ENCODE results near the gene RHOD. TPM values are rescaled to one million over a fixed set of nuclear protein-coding genes. Genes with fewer than 3 reads are reported as not detected.

The RHOD gene
- polyA plus RNA-seq, 1 donor from 2014 or later: not detected

DNA sequence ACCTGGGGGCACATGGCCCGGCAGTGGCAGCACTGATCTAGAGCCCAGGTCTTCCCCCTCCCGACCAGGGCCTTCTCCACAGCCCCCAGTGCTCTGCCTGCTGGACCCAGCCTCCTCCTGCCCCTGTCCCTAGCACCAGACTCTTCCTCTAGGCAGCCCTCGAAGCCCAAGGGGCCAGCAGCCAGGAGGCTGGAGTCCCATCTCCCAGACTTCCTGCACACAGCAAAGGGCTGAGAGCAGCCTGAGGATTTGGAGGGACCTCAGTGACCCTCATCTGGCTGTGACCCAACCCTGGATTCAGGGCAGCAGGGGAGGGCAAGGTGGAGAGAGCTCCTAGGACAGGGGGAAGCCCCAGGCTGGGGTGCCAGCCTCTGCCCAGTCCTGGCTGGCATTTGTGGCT, 3.0 kb downstream of the RHOD start:
- TF ChIP-seq MXI1 (conservative IDR thresholded peaks at IDR 0.05; ENCODE audit: poor library complexity, severe bottlenecking) (no peak), SMC3 (conservative IDR thresholded peaks at IDR 0.05; ENCODE audit: poor library complexity) (no peak)
- TF ChIP-seq, protein P1, sequence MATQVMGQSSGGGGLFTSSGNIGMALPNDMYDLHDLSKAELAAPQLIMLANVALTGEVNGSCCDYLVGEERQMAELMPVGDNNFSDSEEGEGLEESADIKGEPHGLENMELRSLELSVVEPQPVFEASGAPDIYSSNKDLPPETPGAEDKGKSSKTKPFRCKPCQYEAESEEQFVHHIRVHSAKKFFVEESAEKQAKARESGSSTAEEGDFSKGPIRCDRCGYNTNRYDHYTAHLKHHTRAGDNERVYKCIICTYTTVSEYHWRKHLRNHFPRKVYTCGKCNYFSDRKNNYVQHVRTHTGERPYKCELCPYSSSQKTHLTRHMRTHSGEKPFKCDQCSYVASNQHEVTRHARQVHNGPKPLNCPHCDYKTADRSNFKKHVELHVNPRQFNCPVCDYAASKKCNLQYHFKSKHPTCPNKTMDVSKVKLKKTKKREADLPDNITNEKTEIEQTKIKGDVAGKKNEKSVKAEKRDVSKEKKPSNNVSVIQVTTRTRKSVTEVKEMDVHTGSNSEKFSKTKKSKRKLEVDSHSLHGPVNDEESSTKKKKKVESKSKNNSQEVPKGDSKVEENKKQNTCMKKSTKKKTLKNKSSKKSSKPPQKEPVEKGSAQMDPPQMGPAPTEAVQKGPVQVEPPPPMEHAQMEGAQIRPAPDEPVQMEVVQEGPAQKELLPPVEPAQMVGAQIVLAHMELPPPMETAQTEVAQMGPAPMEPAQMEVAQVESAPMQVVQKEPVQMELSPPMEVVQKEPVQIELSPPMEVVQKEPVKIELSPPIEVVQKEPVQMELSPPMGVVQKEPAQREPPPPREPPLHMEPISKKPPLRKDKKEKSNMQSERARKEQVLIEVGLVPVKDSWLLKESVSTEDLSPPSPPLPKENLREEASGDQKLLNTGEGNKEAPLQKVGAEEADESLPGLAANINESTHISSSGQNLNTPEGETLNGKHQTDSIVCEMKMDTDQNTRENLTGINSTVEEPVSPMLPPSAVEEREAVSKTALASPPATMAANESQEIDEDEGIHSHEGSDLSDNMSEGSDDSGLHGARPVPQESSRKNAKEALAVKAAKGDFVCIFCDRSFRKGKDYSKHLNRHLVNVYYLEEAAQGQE (IDR thresholded peaks at IDR 0.05; ENCODE audit: borderline replicate concordance): no peak
- no peak overlapping the region for H2AFZ ChIP-seq (ENCODE audit: low read depth, low read length)
- no peaks in the 10 kb centered on the region for H3F3A ChIP-seq (ENCODE audit: insufficient read depth, low read length, poor library complexity, severe bottlenecking)
- no peak overlapping the region for H3K4me2 ChIP-seq (ENCODE audit: low read length)
- no peaks in the 10 kb centered on the region for H3K36me3 ChIP-seq (ENCODE audit: insufficient read depth, low read length)
- H3K27ac ChIP-seq (ENCODE audit: low read length): no peak overlapping the region
- peaks cover 14% of the 10 kb centered on the region for H3K27me3 ChIP-seq (ENCODE audit: insufficient read depth, low read depth, low read length)
- no peaks in the 10 kb centered on the region for H3K9me2 ChIP-seq (ENCODE audit: insufficient read depth, low read length)
- H4K20me1 ChIP-seq (ENCODE audit: insufficient read depth): no peaks in the 10 kb centered on the region
- H3K9ac ChIP-seq (ENCODE audit: low read length): no peak overlapping the region
- no peaks in the 10 kb centered on the region for H3K9me3 ChIP-seq (ENCODE audit: low read length)
- no peaks in the 10 kb centered on the region for H3K79me2 ChIP-seq (replicated peaks; ENCODE audit: insufficient read depth, low read length)
- H3K4me3 ChIP-seq (ENCODE audit: low read length): no peak overlapping the region

DNA sequence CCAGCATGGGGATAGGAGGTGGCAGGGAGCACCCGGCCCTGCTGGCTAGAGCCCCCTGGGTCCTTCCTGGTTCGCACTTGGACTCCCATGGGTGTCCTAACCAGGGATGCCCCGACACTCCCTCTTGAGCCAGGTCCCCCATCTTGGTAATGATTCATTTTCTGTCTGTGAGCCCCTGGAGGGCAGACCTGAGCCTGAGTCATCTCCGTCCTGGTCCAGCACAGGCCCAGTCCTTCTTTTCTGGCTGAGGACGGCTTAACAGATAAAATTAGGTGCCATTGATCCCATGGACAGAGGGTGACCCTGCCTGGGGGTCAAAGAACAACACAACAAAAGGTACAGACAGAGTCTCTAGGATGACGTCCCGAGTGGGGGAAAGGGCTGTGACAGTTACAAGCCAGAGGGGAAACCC, 3.5 kb downstream of the RHOD start:
- no peak overlapping the region for H3K4me2 ChIP-seq (ENCODE audit: low read length)
- no peak overlapping the region for H3K4me3 ChIP-seq (ENCODE audit: low read length)
- no peak overlapping the region for H2AFZ ChIP-seq (ENCODE audit: low read depth, low read length)
- no peaks in the 10 kb centered on the region for H3F3A ChIP-seq (ENCODE audit: insufficient read depth, low read length, poor library complexity, severe bottlenecking)
- no peaks in the 10 kb centered on the region for H3K36me3 ChIP-seq (ENCODE audit: insufficient read depth, low read length)
- no peaks in the 10 kb centered on the region for H3K9me3 ChIP-seq (ENCODE audit: low read length)
- no peaks in the 10 kb centered on the region for H3K9me2 ChIP-seq (ENCODE audit: insufficient read depth, low read length)
- H3K79me2 ChIP-seq (replicated peaks; ENCODE audit: insufficient read depth, low read length): no peaks in the 10 kb centered on the region
- H3K27ac ChIP-seq (ENCODE audit: low read length): no peak overlapping the region
- peaks cover 14% of the 10 kb centered on the region for H3K27me3 ChIP-seq (ENCODE audit: insufficient read depth, low read depth, low read length)
- H4K20me1 ChIP-seq (ENCODE audit: insufficient read depth): no peaks in the 10 kb centered on the region
- TF ChIP-seq SMC3 (conservative IDR thresholded peaks at IDR 0.05; ENCODE audit: poor library complexity) (no peak), RAD21 (conservative IDR thresholded peaks at IDR 0.05) (no peak), TAF1 (IDR thresholded peaks at IDR 0.05; ENCODE audit: low read depth) (no peak), EZH2 (IDR thresholded peaks at IDR 0.05; ENCODE audit: borderline replicate concordance, insufficient read depth, low read length, poor library complexity, severe bottlenecking) (no peak), EP300 (conservative IDR thresholded peaks at IDR 0.05; ENCODE audit: poor library complexity, severe bottlenecking) (no peak), MXI1 (conservative IDR thresholded peaks at IDR 0.05; ENCODE audit: poor library complexity, severe bottlenecking) (no peak), POLR2AphosphoS5 (IDR thresholded peaks at IDR 0.05) (no peak)
- TF ChIP-seq, protein P2, sequence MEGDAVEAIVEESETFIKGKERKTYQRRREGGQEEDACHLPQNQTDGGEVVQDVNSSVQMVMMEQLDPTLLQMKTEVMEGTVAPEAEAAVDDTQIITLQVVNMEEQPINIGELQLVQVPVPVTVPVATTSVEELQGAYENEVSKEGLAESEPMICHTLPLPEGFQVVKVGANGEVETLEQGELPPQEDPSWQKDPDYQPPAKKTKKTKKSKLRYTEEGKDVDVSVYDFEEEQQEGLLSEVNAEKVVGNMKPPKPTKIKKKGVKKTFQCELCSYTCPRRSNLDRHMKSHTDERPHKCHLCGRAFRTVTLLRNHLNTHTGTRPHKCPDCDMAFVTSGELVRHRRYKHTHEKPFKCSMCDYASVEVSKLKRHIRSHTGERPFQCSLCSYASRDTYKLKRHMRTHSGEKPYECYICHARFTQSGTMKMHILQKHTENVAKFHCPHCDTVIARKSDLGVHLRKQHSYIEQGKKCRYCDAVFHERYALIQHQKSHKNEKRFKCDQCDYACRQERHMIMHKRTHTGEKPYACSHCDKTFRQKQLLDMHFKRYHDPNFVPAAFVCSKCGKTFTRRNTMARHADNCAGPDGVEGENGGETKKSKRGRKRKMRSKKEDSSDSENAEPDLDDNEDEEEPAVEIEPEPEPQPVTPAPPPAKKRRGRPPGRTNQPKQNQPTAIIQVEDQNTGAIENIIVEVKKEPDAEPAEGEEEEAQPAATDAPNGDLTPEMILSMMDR (IDR thresholded peaks at IDR 0.05; ENCODE audit: poor library complexity, severe bottlenecking): no peak
- TF ChIP-seq, protein P1 (IDR thresholded peaks at IDR 0.05; ENCODE audit: borderline replicate concordance): no peak
- no peak overlapping the region for H3K9ac ChIP-seq (ENCODE audit: low read length)
